GM23248 (cell line): Measurements from ENCODE around the gene ATE1. TPM values are rescaled to one million over a fixed set of nuclear protein-coding genes. Genes with fewer than 3 reads are reported as not detected.
"Not testable (repeated sequence)": the region's sequence is repeated elsewhere in the genome, so short reads cannot be mapped to it uniquely, and the experiment has no call there.

Source experiments
- DNase-seq: peaks from one replicate; pipeline ENCODE4 v3.0.0-alpha.2; 2015
- H2AFZ ChIP-seq: fragments of 200-600 bp; sonication (generic); 2 replicates; pipeline ENCODE4 v1.6.1; 2016; ENCODE audit warnings: antibody characterized with exemption
- H3F3A ChIP-seq: fragments of 200-600 bp; sonication (generic); 2 replicates; pipeline ENCODE4 v1.6.1; 2016; ENCODE audit warnings: mild to moderate bottlenecking, antibody characterized with exemption, mixed run types; ENCODE audit not compliant: insufficient read depth
- H3K27ac ChIP-seq: fragments of 200-600 bp; sonication (generic); 2 replicates; pipeline ENCODE4 v1.5.1; 2016; ENCODE audit warnings: mild to moderate bottlenecking
- H3K27me3 ChIP-seq: fragments of 200-600 bp; sonication (generic); replicated peaks from 2 replicates; pipeline ENCODE4 v1.6.1; 2016; ENCODE audit warnings: mild to moderate bottlenecking; ENCODE audit not compliant: insufficient read depth
- H3K36me3 ChIP-seq: fragments of 200-600 bp; sonication (generic); 2 replicates; pipeline ENCODE4 v1.6.1; 2016; ENCODE audit warnings: low read depth, mild to moderate bottlenecking
- H3K4me1 ChIP-seq: fragments of 200-600 bp; sonication (generic); 2 replicates; pipeline ENCODE4 v1.6.1; 2016; ENCODE audit warnings: mild to moderate bottlenecking; ENCODE audit not compliant: insufficient read depth
- H3K4me2 ChIP-seq: fragments of 200-600 bp; sonication (generic); one replicate; pipeline ENCODE4 v1.6.1; 2016; ENCODE audit warnings: mild to moderate bottlenecking; ENCODE audit not compliant: unreplicated experiment
- H3K4me3 ChIP-seq: fragments of 200-600 bp; sonication (generic); 2 replicates; pipeline ENCODE4 v1.5.1; 2016; ENCODE audit warnings: mild to moderate bottlenecking
- H3K79me2 ChIP-seq: fragments of 200-600 bp; sonication (generic); 2 replicates; pipeline ENCODE4 v1.6.1; 2016; ENCODE audit warnings: mild to moderate bottlenecking; ENCODE audit not compliant: insufficient read depth
- H3K9ac ChIP-seq: fragments of 200-600 bp; sonication (generic); 2 replicates; pipeline ENCODE4 v1.6.1; 2016; ENCODE audit warnings: mild to moderate bottlenecking
- H3K9me2 ChIP-seq: fragments of 200-600 bp; sonication (generic); 2 replicates; pipeline ENCODE4 v1.6.1; 2016; ENCODE audit warnings: mixed run types, mild to moderate bottlenecking, moderate library complexity; ENCODE audit not compliant: insufficient read depth
- H3K9me3 ChIP-seq: fragments of 200-600 bp; sonication (generic); one replicate; pipeline ENCODE4 v1.6.1; 2017; ENCODE audit warnings: low read depth
- H4K20me1 ChIP-seq: fragments of 200-600 bp; sonication (generic); 2 replicates; pipeline ENCODE4 v1.6.0; 2016; ENCODE audit not compliant: insufficient read depth
- EZH2 ChIP-seq: fragments of 200-600 bp; sonication (generic); IDR thresholded peaks from 2 replicates; pipeline ENCODE4 v1.6.1; 2018; ENCODE audit warnings: antibody characterized with exemption, mild to moderate bottlenecking; ENCODE audit not compliant: insufficient read depth, poor library complexity, severe bottlenecking
- EZH2phosphoT487 ChIP-seq: fragments of 200-600 bp; sonication (generic); IDR thresholded peaks from 2 replicates; pipeline ENCODE4 v1.6.1; 2018; ENCODE audit warnings: antibody characterized with exemption, moderate library complexity, mild to moderate bottlenecking, low read depth; ENCODE audit not compliant: insufficient read depth
- WGBS, 2 experiments: methylation state at CpG; one replicate each; pipeline ENCODE4 v1.1.6; 2015 to 2017; ENCODE audit warnings: low lambda C conversion rate in 2 of 2, low coverage in 1 of 2; ENCODE audit errors: missing lambda C conversion rate in 2 of 2; 5-methylcytosine and 5-hydroxymethylcytosine counted together
- in situ Hi-C: fragments of 300-500 bp; cut with MboI; formaldehyde crosslinking; loops from 2 replicates; pipeline ENCODE4 v1.15.0; 2020
- polyA plus RNA-seq: library from polyadenylated mRNA; unstranded; fragments of >200 nt; fragmentation: Nextera tagmentation; extraction: Ambion mirVana; gene quantifications from 2 replicates; pipeline ENCODE4 v1.2.1, GENCODE V29; 2016
- total RNA-seq: library from RNA; depleted of rRNA; stranded (reverse); fragments of >200 nt; shearing (Covaris generic); gene quantifications from 2 replicates; pipeline ENCODE4 v1.2.3, GENCODE V29; 2014

The ATE1 gene
- total and polyA plus RNA-seq, 2 experiments from 2014 or later = 14.8 to 19.1 TPM

DNA sequence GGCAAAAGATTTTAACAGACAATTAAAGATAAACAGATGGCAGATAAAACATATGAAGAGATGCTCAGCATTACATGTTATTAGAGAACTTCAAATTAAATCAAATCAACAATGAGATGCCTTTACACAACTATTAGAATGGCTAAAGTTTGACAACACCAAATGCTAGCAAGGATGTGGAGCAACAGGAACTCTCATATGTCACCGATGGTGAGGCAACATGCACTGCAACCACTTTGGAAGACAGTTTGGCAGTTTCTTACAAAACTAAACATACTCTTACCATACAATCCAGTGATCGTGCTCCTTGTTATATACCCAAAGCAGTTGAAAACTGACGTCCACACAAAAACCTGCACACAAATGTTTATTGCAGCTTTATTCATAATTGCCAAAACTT lies 13.7 kb upstream of the ATE1 start:
- H3K9me2 ChIP-seq = no peaks in the 10 kb centered on the region
- no peaks in the 10 kb centered on the region for H3K36me3 ChIP-seq
- no peak overlapping the region for H3K27ac ChIP-seq
- H3K9ac ChIP-seq = no peak overlapping the region
- no peaks in the 10 kb centered on the region for H3K9me3 ChIP-seq
- no peak for TF ChIP-seq EZH2
- no peak for TF ChIP-seq EZH2phosphoT487
- peaks cover 16% of the 10 kb centered on the region; the same call in 1 of the 2 replicates for H3K4me1 ChIP-seq
- no peak overlapping the region for H2AFZ ChIP-seq
- no peaks in the 10 kb centered on the region for H3K27me3 ChIP-seq
- 97 to 99% methylated on average over 3 of the region's 3 CpGs for WGBS, 2 experiments
- H3K4me2 ChIP-seq = no peak overlapping the region
- peaks cover 27% of the 10 kb centered on the region for H3F3A ChIP-seq
- H3K79me2 ChIP-seq = no peaks in the 10 kb centered on the region
- no peaks in the 10 kb centered on the region for H4K20me1 ChIP-seq
- no peak overlapping the region for H3K4me3 ChIP-seq
- in situ Hi-C loops = no loop called here
- DNase-seq = no peak

DNA sequence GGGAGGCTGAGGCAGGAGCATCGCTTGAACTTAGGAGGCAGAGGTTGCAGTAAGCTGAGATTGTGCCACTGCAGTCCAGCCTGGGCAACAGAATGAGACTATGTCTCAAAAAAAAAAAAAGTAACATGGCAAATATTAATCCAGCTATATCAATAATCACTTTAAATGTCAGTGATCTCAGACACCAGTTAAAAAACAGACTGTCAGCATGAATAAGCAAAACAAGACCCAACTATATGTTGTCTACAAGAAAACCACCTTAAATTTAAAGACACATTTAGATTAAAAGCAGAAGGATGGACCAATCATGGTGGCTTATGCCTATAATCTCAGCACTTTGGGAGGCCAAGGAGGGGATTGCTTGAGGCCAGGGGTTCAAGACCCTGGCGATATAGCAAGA lies 8.5 kb upstream of the ATE1 start:
- 85 to 97% methylated on average over 2 of the region's 2 CpGs for WGBS, 2 experiments
- H3K4me1 ChIP-seq = no peaks in the 10 kb centered on the region
- in situ Hi-C loops = no loop called here

DNA sequence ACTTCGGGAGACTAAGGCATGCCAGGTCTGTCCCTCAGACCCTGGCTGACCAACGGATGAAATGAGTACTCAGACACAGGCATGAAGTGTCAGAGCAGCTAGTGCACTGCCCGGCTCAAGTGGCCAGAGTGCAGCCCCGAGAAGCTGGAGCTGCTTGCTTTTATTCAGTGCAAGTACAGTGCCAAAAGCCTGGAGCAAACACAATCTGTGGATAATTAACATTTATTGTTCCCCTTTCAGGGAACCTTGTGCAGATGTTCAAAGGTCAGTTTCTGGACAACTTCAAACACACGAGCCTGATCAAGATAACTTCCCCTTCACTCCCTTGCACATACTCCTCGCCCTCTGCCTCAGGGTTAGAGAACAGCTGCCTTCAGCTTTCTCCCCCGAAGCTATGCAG lies 7.9 kb upstream of the ATE1 start:
- no peak for DNase-seq
- no peak overlapping the region for H3K4me3 ChIP-seq
- H3K79me2 ChIP-seq = no peaks in the 10 kb centered on the region
- H3K27me3 ChIP-seq = no peaks in the 10 kb centered on the region
- H3K36me3 ChIP-seq = no peaks in the 10 kb centered on the region
- TF ChIP-seq EZH2phosphoT487 = no peak
- TF ChIP-seq EZH2 = no peak
- no peaks in the 10 kb centered on the region for H3K9me3 ChIP-seq
- H3K4me2 ChIP-seq = no peak overlapping the region
- no peak overlapping the region for H2AFZ ChIP-seq
- in situ Hi-C loops = no loop called here
- 30 to 32% methylated on average over 7 of the region's 7 CpGs for WGBS, 2 experiments
- no peaks in the 10 kb centered on the region for H4K20me1 ChIP-seq
- H3K9me2 ChIP-seq = no peaks in the 10 kb centered on the region
- no peak overlapping the region for H3K9ac ChIP-seq
- H3K27ac ChIP-seq = no peak overlapping the region
- H3F3A ChIP-seq = no peaks in the 10 kb centered on the region
- no peaks in the 10 kb centered on the region for H3K4me1 ChIP-seq

More for the DNA sequence above, 8.5 kb upstream of the ATE1 start:
- no peaks in the 10 kb centered on the region for H3K9me2 ChIP-seq
- no peaks in the 10 kb centered on the region for H3K36me3 ChIP-seq
- no peaks in the 10 kb centered on the region for H3K9me3 ChIP-seq
- H3K79me2 ChIP-seq = no peaks in the 10 kb centered on the region
- H4K20me1 ChIP-seq = no peaks in the 10 kb centered on the region
- H2AFZ ChIP-seq = no peak overlapping the region
- H3K4me3 ChIP-seq = no peak overlapping the region
- H3F3A ChIP-seq = no peaks in the 10 kb centered on the region
- H3K4me2 ChIP-seq = no peak overlapping the region
- H3K27me3 ChIP-seq = no peaks in the 10 kb centered on the region
- no peak overlapping the region for H3K27ac ChIP-seq
- DNase-seq = no peak
- TF ChIP-seq EZH2phosphoT487 (no peak), EZH2 (no peak)
- no peak overlapping the region for H3K9ac ChIP-seq

DNA sequence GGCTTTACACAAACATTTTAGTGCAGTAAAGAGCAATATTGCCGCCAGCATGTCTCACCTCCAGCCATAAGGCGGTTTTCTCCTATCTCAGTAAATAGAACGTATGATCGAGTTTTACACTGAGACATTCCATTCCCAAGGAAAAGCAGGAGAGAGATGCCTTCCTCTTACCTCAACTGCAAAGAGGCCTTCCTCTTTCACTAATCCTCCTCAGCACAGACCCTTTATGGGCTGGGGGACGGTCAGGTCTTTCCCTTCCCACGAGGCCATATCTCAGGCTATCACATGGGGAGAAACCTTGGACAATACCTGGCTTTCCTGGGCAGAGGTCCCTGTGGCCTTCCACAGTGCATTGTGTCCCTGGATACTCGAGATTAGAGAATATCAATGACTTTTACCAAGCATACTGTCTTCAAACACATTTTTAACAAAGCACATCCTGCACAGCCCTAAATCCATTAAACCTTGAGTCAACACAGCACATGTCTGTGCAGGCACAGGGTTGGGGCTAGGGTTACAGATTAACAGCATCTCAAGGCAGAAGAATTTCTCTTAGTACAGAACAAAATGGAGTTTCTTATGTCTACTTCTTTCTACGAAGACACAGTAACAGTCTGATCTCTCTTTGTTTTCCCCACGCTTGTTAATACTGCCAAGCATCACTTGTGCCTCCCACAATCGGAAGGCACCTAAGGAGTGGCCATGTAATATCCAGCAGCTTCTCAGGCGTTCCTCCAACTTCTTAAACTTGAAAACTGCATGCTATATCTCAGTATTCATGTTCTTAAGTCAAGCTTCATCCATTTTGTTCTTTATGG lies 2.6 kb upstream of the ATE1 start:
- peaks cover 22% of the 10 kb centered on the region for H3K79me2 ChIP-seq
- H3K4me2 ChIP-seq, H3K9ac ChIP-seq, H2AFZ ChIP-seq, in situ Hi-C loops, H4K20me1 ChIP-seq, H3K27me3 ChIP-seq, H3K9me3 ChIP-seq, H3K4me1 ChIP-seq, H3K4me3 ChIP-seq, H3K36me3 ChIP-seq, H3K9me2 ChIP-seq, DNase-seq, H3K27ac ChIP-seq: not testable (repeated sequence)
- H3F3A ChIP-seq = peaks cover 11% of the 10 kb centered on the region
- WGBS, 2 experiments = 68 to 70% methylated on average over 11 of the region's 11 CpGs

DNA sequence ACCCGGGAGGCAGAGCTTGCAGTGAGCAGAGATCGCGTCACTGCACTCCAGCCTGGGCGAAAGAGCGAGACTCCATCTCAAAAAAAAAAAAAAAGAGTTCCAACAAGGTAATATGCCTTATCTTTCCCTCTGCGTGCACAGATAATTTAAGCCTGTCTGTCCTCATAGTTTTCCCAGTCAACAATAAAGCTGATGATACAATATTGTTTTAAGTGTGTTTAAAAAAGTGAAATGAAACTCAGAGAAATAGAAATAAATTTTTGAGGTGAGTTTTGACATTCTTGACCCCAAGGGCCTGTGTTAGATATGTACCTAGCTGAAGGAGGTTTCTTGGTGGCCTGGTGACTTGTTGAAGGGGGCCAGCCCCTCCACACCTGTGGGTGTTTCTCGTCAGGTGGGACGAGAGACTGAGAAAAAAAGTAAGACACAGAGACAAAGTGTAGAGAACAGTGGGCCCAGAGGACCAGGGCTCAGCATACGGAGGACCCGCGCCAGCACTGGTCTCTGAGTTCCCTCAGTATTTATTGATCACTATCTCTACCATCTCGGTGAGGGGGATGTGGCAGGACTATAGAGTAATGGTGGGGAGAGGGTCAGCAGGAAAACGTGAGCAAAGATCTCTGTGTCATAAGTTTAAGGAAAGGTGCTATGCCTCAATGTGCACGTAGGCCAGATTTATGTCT lies 1.9 kb upstream of the ATE1 start:
- 91% methylated on average over 13 to 14 of the region's 14 CpGs for WGBS, 2 experiments
- H3K4me3 ChIP-seq, H3K4me2 ChIP-seq, H3K9me2 ChIP-seq, H3K4me1 ChIP-seq, H3K9me3 ChIP-seq, H3K27ac ChIP-seq, H3K27me3 ChIP-seq, H3K9ac ChIP-seq, DNase-seq, H2AFZ ChIP-seq, in situ Hi-C loops, H4K20me1 ChIP-seq, H3K36me3 ChIP-seq: not testable (repeated sequence)
- H3K79me2 ChIP-seq = peaks cover 30% of the 10 kb centered on the region
- peaks cover 11% of the 10 kb centered on the region for H3F3A ChIP-seq
